ENCODE data around the gene CNOT8.
"Not testable (repeated sequence)": the region's sequence is repeated elsewhere in the genome, so short reads cannot be mapped to it uniquely, and the experiment has no call there.

The CNOT8 gene

DNA sequence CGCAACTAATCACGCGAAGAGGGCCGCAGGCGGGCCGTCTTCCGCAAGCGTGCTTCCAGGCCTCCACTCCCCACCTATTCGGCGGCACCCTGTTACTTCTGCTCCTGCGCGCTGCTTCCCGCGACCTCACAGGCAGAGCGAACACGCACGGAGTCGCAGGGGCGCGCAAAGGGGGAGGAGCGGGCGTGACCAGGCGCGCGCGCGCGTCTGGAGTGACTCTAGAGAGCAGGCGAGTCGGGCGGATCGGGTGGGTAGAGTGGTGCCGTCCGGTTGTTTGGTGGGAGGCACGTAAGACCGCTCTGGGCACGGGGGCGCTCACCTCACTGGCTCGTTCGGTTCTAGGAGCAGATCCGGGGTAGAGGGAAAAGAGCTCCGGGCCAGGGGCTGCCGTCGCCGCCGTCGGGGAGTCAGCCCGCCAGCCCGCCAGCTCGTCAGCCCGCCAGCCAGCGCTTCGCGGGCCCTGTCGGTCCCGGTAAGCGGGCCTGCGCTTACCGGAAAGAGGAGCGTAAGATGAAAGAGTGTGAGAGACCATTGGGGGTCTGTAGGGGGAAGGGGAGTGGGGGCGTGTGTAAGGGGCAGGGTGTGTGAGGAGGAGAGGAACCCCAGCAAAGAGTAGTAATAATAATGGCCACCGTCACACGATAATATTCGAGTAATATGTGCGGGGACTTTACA lies at the start of gene CNOT8:
Gene CNOT8 (plus strand): TSS at position 331 of the 675 bp plus-strand sequence. CDS start 4,652 bp downstream, outside the sequence.
- peaks cover 19% of the 10 kb centered on the region for H3K4me1 ChIP-seq
- peak within 1 kb of the TSS; percentile 89 for H3K4me3 ChIP-seq
- no peaks in the 10 kb centered on the region for H3K27me3 ChIP-seq (ENCODE audit: low read depth)
- in situ Hi-C loops (cut with MboI; ENCODE audit: low sequenced_read_pairs), result no loop called here
- no peaks in the 10 kb centered on the region; the same call in 1 of the 2 replicates for H3K9me3 ChIP-seq
- peak; percentile 92 to 99 for DNase-seq (ENCODE audit: low spot score in 2 of 2)
- peaks cover 10% of the 10 kb centered on the region for H3K36me3 ChIP-seq (replicated peaks)

- Histone ChIP-seq H3K36me3 (replicated peaks) (peaks cover 89% of the 10 kb centered on the region), H3K4me3 (no peak overlapping the region), H3K9me3 (no peaks in the 10 kb centered on the region), H3K27me3 (ENCODE audit: low read depth) (no peaks in the 10 kb centered on the region), H3K4me1 (no peaks in the 10 kb centered on the region)
- no peak for DNase-seq (ENCODE audit: low spot score in 2 of 2)
- in situ Hi-C loops (cut with MboI; ENCODE audit: low sequenced_read_pairs), result loop anchor here (5.0 kb wide), 1 partner anchor 159 kb away; no protein-coding TSS in a partner anchor
These were observed 47.2 kb upstream of the CNOT8 start for GRCh38 chr5:154811239-154811638.

DNA sequence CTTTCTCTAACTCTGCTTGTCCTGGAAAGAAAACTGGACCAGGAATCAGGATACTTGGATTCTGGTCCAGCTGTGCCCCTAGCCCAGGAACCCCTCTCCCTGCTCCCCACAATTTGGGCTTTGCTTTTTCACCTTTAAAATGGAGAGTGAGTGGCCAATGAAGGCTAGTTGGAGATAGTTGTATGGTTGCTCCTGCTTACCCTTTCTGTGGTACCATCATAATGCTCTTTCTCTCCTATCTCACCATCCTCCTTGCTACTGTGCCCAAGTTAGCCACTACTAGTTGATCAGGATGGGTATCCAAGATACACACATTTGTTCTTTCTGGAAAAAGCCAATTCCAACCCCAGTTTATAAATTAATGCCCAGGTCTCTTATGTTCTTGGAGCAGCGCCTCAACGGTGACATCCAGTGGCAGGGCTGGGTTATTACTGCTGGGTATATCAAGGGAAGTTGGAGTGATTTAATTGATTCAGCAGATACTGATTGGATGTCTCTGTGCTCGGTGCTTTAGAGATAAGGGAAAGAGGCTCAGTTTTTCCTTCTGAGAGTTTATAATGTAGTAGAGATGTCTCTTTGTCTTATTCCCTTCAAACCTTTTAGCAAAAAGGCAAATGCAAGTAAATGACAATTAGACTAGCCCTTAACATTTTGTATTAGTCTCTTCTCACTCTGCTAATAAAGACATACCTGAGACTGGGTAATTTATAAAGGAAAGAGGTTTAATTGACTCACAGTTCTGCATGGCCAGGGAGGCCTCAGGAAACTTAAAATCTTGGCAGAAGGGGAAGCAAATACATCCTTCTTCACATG lies 46.6 kb upstream of the CNOT8 start:
- in situ Hi-C loops (cut with MboI; ENCODE audit: low sequenced_read_pairs), result loop anchor here (5.0 kb wide), 1 partner anchor 160 kb away; no protein-coding TSS in a partner anchor
- Histone ChIP-seq H3K4me1 (no peaks in the 10 kb centered on the region), H3K4me3 (no peak overlapping the region), H3K27me3 (ENCODE audit: low read depth) (no peaks in the 10 kb centered on the region), H3K36me3 (replicated peaks) (peaks cover 88% of the 10 kb centered on the region), H3K9me3 (no peaks in the 10 kb centered on the region)
- peak; percentile 36 to 73 for DNase-seq (ENCODE audit: low spot score in 2 of 2)

GRCh38 chr5:154813158-154813557 lies 45.3 kb upstream of the CNOT8 start:
- no peaks in the 10 kb centered on the region for H3K4me1 ChIP-seq
- no peaks in the 10 kb centered on the region for H3K9me3 ChIP-seq
- no peak for DNase-seq (ENCODE audit: low spot score in 2 of 2)
- H3K27me3 ChIP-seq (ENCODE audit: low read depth), result no peaks in the 10 kb centered on the region
- H3K4me3 ChIP-seq, result no peak overlapping the region
- peaks cover 87% of the 10 kb centered on the region for H3K36me3 ChIP-seq (replicated peaks)
- in situ Hi-C loops (cut with MboI; ENCODE audit: low sequenced_read_pairs), result loop anchor here (5.0 kb wide), 1 partner anchor 161 kb away; no protein-coding TSS in a partner anchor

GRCh38 chr5:154813736-154814135 lies 44.7 kb upstream of the CNOT8 start:
- in situ Hi-C loops (cut with MboI; ENCODE audit: low sequenced_read_pairs), result loop anchor here (5.0 kb wide), 1 partner anchor 161 kb away; no protein-coding TSS in a partner anchor
- no peaks in the 10 kb centered on the region for H3K9me3 ChIP-seq
- H3K4me3 ChIP-seq, result no peak overlapping the region
- H3K27me3 ChIP-seq (ENCODE audit: low read depth), result no peaks in the 10 kb centered on the region
- no peaks in the 10 kb centered on the region for H3K4me1 ChIP-seq
- DNase-seq (ENCODE audit: low spot score in 2 of 2), result no peak
- H3K36me3 ChIP-seq (replicated peaks), result peaks cover 83% of the 10 kb centered on the region

- H3K4me1 ChIP-seq, result no peaks in the 10 kb centered on the region
- H3K9me3 ChIP-seq, result no peaks in the 10 kb centered on the region
- H3K36me3 ChIP-seq (replicated peaks), result peaks cover 77% of the 10 kb centered on the region
- in situ Hi-C loops (cut with MboI; ENCODE audit: low sequenced_read_pairs), result no loop called here
- DNase-seq (ENCODE audit: low spot score in 2 of 2), result no peak
- H3K4me3 ChIP-seq, result no peak overlapping the region
- H3K27me3 ChIP-seq (ENCODE audit: low read depth), result no peaks in the 10 kb centered on the region
These were observed 43.4 kb upstream of the CNOT8 start for GRCh38 chr5:154815025-154815424.

- Histone ChIP-seq H3K4me3 (no peak overlapping the region), H3K27me3 (ENCODE audit: low read depth) (no peaks in the 10 kb centered on the region), H3K36me3 (replicated peaks) (peaks cover 75% of the 10 kb centered on the region), H3K9me3 (no peaks in the 10 kb centered on the region), H3K4me1 (no peaks in the 10 kb centered on the region)
- in situ Hi-C loops (cut with MboI; ENCODE audit: low sequenced_read_pairs), result no loop called here
- no peak for DNase-seq (ENCODE audit: low spot score in 2 of 2)
These were observed 42.7 kb upstream of the CNOT8 start for GRCh38 chr5:154815684-154816247.

DNA sequence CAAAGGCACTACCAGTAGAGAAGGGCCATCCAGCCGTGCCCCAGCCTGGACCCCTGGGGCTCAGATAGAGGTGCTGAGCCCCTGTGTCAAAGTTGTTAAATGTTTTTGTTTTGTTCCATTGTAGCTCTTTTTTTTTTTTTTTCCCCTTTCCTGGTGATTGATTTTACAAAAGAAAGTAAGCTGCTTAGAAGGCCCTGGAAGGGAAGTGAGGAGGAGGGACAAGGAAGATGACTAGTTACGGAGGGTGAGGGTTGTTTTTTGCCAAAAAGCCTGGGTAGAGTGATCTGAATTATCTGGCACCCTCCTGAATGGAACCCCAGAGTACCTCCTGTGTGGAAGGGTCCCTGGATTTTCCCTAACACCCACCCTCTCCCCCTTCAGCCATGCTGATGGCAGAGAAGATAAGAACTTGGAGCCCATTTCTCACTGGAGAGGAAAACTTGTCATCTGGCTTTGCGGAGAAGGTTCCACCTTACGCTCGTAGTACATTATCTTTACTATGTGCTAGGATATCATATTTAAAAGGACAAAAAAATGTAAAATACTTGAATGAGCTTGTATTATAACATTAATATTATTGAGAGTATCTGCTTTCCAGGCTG lies 41.4 kb upstream of the CNOT8 start:
- peaks cover 66% of the 10 kb centered on the region for H3K36me3 ChIP-seq (replicated peaks)
- H3K9me3 ChIP-seq, result no peaks in the 10 kb centered on the region
- H3K4me3 ChIP-seq, result no peak overlapping the region
- no peaks in the 10 kb centered on the region for H3K27me3 ChIP-seq (ENCODE audit: low read depth)
- no peak for DNase-seq (ENCODE audit: low spot score in 2 of 2)
- in situ Hi-C loops (cut with MboI; ENCODE audit: low sequenced_read_pairs), result no loop called here
- H3K4me1 ChIP-seq, result no peaks in the 10 kb centered on the region

- in situ Hi-C loops (cut with MboI; ENCODE audit: low sequenced_read_pairs), result no loop called here
- no peak for DNase-seq (ENCODE audit: low spot score in 2 of 2)
- H3K4me1 ChIP-seq, result no peaks in the 10 kb centered on the region
- H3K27me3 ChIP-seq (ENCODE audit: low read depth), result no peaks in the 10 kb centered on the region
- H3K4me3 ChIP-seq, result no peak overlapping the region
- no peaks in the 10 kb centered on the region for H3K9me3 ChIP-seq
- H3K36me3 ChIP-seq (replicated peaks), result peaks cover 60% of the 10 kb centered on the region
These were observed 40.6 kb upstream of the CNOT8 start for GRCh38 chr5:154817815-154818214.

DNA sequence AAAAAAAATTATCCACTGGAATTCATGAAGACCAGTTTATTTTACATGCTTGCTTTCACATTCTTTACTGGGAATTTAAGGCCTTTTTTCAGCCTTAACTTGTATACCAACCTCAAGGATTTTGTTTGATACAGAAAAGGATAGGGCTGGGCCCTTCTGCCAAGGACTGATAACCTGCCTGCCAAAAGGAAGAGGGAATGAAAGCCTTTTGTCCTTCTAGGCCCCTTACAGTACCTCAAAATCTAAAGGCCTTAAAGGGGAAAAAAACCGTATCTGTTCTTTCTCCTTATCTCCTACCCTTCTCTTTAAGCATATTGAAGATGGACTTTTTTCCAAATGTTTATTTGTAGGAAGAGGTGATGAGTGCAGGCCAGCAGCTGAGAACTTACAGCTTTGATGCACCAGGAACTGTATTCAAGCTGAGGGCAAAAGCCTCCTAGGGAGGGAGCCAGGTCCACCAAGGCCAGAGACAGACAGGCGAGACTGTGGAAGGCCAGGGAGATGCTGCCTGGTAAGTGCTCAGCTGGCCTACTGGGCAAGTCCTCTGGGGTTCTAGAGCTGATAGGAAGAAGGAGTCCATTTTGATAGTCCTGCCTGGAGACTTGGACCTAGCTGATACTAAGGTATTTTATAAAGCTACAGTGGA lies 39.8 kb upstream of the CNOT8 start:
- peak in 1 of 2 experiments; percentile 12 for DNase-seq (ENCODE audit: low spot score in 2 of 2)
- Histone ChIP-seq H3K9me3 (no peaks in the 10 kb centered on the region), H3K4me3 (no peak overlapping the region), H3K27me3 (ENCODE audit: low read depth) (no peaks in the 10 kb centered on the region), H3K36me3 (replicated peaks) (peaks cover 58% of the 10 kb centered on the region), H3K4me1 (no peaks in the 10 kb centered on the region)
- in situ Hi-C loops (cut with MboI; ENCODE audit: low sequenced_read_pairs), result no loop called here

DNA sequence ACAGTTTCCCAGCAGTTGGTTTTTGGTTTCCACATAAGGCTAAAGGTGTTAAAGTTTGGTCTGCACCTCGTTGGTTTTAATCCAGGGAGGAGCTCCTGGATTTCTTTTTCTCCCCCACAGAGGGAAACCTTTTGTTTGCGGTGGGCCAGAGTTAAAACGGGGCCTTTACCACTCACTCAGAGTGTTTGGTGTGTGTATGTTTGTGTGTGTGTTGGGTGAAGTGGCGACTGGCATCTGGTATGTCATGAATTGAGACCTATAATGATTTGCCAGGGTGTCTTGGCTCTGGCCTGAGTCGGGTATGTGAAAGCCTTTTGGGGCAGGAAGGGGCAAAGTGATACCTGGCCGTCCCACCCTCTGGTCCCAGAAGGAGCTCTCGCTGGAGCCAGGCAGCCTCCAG lies 38.9 kb upstream of the CNOT8 start:
- no peaks in the 10 kb centered on the region for H3K27me3 ChIP-seq (ENCODE audit: low read depth)
- H3K4me3 ChIP-seq, result no peak overlapping the region
- in situ Hi-C loops (cut with MboI; ENCODE audit: low sequenced_read_pairs), result no loop called here
- H3K36me3 ChIP-seq (replicated peaks), result peaks cover 50% of the 10 kb centered on the region
- no peaks in the 10 kb centered on the region for H3K9me3 ChIP-seq
- DNase-seq (ENCODE audit: low spot score in 2 of 2), result no peak
- H3K4me1 ChIP-seq, result no peaks in the 10 kb centered on the region

- DNase-seq (ENCODE audit: low spot score in 2 of 2), result no peak
- in situ Hi-C loops (cut with MboI; ENCODE audit: low sequenced_read_pairs), result no loop called here
- Histone ChIP-seq H3K27me3 (ENCODE audit: low read depth) (no peaks in the 10 kb centered on the region), H3K4me3 (no peak overlapping the region), H3K9me3 (no peaks in the 10 kb centered on the region), H3K36me3 (replicated peaks) (peaks cover 44% of the 10 kb centered on the region), H3K4me1 (no peaks in the 10 kb centered on the region)
These were observed 38.0 kb upstream of the CNOT8 start for GRCh38 chr5:154820383-154820782.

- H3K4me1 ChIP-seq; H3K9me3 ChIP-seq; H3K27me3 ChIP-seq (ENCODE audit: low read depth); DNase-seq (ENCODE audit: low spot score in 2 of 2); in situ Hi-C loops (cut with MboI; ENCODE audit: low sequenced_read_pairs); H3K4me3 ChIP-seq: not testable (repeated sequence)
- H3K36me3 ChIP-seq (replicated peaks), result peaks cover 20% of the 10 kb centered on the region
These were observed 35.5 kb upstream of the CNOT8 start for GRCh38 chr5:154822896-154823295.

Measured in HAP-1 (cell line).